ENCODE data around the gene FAM217A. TPM values are rescaled to one million over a fixed set of nuclear protein-coding genes. Genes with fewer than 3 reads are reported as not detected.

Gene FAM217A
- total and polyA plus RNA-seq, 9 of the 15 experiments (the other 6 are each of a cell fraction or from before 2014, with no cell fraction given), result not detected

GRCh38 chr6:4021133-4021853 lies 57.6 kb downstream of the FAM217A start (continued):
- TF ChIP-seq FOXP1 (CRISPR knock-in tag; IDR thresholded peaks at IDR 0.05) (peak; percentile 73; the same call in 1 of the 2 replicates), ARID2 (IDR thresholded peaks at IDR 0.05) (peak; percentile 85; the same call in 1 of the 2 replicates), ATF4 (CRISPR knock-in tag; IDR thresholded peaks at IDR 0.05) (no peak), ZNF75A (CRISPR knock-in tag; IDR thresholded peaks at IDR 0.05) (no peak), ZNF197 (CRISPR knock-in tag; IDR thresholded peaks at IDR 0.05; ENCODE audit: low read depth) (no peak), ZC3H4 (CRISPR knock-in tag; IDR thresholded peaks at IDR 0.05; ENCODE audit: borderline replicate concordance) (0 out of 2 replicates have a peak, but pooled peaks have one; percentile 22), ZNF511 (CRISPR knock-in tag; IDR thresholded peaks at IDR 0.05) (peak; percentile 96), HMGXB4 (CRISPR knock-in tag; IDR thresholded peaks at IDR 0.05) (peak; percentile 89; the same call in 1 of the 2 replicates), NCOR1 (IDR thresholded peaks at IDR 0.05) (no peak), TAF1 (IDR thresholded peaks at IDR 0.05; ENCODE audit: control insufficient read depth, extremely low read depth, insufficient read depth, low read length, severe bottlenecking) (peak; percentile 97), ARID3B (CRISPR knock-in tag; IDR thresholded peaks at IDR 0.05; ENCODE audit: borderline replicate concordance) (no peak)
- TF ChIP-seq, protein P1, sequence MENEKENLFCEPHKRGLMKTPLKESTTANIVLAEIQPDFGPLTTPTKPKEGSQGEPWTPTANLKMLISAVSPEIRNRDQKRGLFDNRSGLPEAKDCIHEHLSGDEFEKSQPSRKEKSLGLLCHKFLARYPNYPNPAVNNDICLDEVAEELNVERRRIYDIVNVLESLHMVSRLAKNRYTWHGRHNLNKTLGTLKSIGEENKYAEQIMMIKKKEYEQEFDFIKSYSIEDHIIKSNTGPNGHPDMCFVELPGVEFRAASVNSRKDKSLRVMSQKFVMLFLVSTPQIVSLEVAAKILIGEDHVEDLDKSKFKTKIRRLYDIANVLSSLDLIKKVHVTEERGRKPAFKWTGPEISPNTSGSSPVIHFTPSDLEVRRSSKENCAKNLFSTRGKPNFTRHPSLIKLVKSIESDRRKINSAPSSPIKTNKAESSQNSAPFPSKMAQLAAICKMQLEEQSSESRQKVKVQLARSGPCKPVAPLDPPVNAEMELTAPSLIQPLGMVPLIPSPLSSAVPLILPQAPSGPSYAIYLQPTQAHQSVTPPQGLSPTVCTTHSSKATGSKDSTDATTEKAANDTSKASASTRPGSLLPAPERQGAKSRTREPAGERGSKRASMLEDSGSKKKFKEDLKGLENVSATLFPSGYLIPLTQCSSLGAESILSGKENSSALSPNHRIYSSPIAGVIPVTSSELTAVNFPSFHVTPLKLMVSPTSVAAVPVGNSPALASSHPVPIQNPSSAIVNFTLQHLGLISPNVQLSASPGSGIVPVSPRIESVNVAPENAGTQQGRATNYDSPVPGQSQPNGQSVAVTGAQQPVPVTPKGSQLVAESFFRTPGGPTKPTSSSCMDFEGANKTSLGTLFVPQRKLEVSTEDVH (IDR thresholded peaks at IDR 0.05; ENCODE audit: low read depth, partially characterized antibody), result peak; percentile 81
- TF ChIP-seq, protein P2, sequence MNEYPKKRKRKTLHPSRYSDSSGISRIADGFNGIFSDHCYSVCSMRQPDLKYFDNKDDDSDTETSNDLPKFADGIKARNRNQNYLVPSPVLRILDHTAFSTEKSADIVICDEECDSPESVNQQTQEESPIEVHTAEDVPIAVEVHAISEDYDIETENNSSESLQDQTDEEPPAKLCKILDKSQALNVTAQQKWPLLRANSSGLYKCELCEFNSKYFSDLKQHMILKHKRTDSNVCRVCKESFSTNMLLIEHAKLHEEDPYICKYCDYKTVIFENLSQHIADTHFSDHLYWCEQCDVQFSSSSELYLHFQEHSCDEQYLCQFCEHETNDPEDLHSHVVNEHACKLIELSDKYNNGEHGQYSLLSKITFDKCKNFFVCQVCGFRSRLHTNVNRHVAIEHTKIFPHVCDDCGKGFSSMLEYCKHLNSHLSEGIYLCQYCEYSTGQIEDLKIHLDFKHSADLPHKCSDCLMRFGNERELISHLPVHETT (CRISPR knock-in tag; conservative IDR thresholded peaks at IDR 0.05 in 1 of 2, IDR thresholded peaks at IDR 0.05 in 1 of 2), result peak in 1 of 2 experiments; percentile 80; a peak in 2 of 4 replicates
- TF ChIP-seq, protein P3, sequence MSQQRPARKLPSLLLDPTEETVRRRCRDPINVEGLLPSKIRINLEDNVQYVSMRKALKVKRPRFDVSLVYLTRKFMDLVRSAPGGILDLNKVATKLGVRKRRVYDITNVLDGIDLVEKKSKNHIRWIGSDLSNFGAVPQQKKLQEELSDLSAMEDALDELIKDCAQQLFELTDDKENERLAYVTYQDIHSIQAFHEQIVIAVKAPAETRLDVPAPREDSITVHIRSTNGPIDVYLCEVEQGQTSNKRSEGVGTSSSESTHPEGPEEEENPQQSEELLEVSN (IDR thresholded peaks at IDR 0.05; ENCODE audit: borderline replicate concordance in 1 of 2, extremely low read depth in 1 of 2, insufficient read depth in 1 of 2, insufficient read length in 1 of 2, low read depth in 1 of 2, low read length in 1 of 2, poor library complexity in 1 of 2, severe bottlenecking in 1 of 2), result peak; percentile 58 to 71
